NCI-H69 (cell line): ENCODE data around the gene VPS13D.

Experiments used
- DNase-seq: peaks from one replicate; lab custom pipeline; 2025; lab: John Stamatoyannopoulos, UW

The VPS13D gene

DNA sequence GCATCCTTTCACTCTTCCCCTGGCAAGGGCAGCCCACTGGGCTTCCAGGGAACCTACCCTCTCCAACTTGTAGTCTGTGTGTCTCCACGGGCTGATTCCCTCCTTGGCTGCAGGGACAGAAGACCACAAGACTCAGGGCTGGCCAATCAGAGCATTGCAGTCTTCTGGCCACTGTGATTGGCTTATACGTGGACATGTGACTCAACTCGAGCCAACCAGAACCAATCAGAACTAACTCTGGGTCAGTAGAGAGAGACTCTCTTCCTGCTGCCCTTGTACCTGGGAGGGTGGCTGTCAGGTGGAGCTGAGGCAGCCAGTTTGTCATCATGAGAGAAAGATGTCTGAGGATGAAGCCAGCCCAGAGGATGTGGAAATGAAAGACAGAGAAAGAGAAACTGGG is 324.1 kb downstream of the VPS13D start:
- no peak for DNase-seq

DNA sequence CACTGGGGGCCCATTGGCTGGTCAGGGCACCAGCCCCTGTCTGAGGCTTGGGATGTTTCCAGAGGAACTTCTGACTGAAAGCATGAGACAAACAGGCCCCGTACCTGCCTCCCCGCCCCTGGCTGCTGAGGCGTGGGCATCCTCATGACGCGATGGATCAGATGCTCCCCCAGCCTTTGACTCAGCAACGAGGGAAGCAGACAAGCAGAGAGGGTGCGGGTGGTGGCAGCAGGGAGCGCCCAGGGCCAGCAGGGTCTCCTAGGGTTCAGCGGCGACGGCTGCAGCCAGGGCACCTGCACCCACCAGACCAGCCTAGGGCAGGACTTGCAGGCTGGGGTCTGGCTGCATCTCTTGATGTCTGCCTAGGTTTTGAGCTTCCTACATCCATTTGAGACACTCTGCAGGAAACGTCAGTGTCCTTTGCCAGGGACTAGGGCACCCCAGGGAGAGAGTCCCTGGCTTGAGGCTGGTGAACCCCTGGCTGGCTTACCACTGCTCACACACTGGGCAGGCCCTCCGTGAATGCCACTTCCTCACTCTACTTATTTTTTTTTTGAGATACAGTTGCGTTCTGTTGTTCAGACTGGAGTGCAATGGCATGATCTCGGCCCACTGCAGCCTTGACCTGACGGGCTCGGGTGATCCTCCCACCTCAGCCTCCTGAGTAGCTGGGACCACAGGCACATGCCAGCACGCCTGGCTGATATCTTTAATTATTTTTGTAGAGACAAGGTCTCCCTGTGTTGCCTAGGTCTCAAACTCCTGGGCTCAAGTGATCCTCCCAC is 324.9 kb downstream of the VPS13D start:
- no peak for DNase-seq

DNA sequence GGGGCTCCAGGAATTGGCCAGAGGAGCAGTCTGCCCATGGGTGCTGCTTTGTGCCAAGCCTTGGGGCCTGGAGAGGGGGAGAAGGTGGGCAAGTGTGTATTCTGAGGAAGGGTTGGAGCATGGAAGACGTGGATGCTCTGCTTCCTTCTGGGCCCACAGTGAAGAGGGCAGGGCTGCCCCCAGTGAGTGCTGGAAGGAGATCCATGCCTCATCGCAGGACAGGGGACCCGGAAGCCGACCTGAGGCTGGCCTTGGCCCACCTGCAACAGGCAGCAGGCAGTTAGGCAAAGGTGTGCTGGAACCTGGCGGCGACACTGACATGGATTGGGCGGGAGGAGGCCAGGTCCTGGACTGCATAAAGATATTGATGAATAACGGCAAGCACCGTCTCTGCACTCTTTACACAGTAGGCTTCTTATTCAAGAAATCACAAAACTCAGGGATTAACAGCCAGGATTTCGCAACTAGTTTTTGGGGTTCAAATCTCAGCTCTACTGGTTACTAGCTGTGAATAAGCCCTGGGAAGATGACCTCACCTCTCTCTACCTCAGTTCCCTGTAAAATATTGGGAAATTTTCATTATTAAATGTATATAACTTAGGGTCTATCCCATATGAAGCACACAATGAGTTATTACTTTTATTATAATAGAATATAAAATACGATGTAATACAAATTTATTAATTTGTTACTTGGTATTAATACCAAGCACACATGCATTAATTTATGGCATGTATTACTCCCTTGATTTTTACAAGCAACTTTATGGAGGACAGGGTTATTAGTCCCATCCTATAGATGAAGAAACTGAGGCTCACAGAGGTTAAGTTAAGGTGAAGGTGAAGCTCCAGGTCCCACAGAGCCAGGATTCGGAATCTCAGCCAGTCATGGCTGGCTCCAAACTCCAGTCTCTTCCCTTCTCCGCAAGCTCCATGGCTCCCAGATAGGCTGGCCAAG is 325.9 kb downstream of the VPS13D start:
- DNase-seq = no peak

DNA sequence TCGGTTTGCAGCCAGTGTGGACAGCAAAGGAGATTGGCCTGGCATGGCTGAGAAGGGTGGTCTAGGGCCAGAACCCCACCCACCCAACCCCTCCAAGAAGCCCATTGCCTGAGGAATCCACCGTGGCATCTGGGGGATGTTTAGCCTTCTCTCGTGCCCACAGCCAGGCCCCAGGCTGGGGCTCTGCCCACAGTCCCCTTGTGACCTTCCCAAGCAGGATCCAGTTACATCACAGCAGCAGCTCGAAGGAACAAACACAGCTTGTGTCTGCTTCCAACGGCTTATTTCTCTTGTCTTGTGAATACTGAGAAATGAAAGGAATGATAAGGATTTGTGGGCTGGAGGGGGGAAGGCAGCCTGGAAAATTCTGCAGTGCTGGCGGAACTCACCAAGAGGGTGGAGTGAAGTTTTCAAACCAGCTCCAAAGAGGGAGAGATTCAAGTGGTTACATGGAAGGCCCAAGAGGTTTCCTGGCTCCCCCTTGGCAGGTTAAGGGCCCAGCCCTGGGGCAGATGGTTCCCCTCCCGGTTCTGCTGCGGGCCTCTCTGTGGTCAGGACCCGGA is 326.6 kb downstream of the VPS13D start:
- peak; percentile 66 for DNase-seq

DNA sequence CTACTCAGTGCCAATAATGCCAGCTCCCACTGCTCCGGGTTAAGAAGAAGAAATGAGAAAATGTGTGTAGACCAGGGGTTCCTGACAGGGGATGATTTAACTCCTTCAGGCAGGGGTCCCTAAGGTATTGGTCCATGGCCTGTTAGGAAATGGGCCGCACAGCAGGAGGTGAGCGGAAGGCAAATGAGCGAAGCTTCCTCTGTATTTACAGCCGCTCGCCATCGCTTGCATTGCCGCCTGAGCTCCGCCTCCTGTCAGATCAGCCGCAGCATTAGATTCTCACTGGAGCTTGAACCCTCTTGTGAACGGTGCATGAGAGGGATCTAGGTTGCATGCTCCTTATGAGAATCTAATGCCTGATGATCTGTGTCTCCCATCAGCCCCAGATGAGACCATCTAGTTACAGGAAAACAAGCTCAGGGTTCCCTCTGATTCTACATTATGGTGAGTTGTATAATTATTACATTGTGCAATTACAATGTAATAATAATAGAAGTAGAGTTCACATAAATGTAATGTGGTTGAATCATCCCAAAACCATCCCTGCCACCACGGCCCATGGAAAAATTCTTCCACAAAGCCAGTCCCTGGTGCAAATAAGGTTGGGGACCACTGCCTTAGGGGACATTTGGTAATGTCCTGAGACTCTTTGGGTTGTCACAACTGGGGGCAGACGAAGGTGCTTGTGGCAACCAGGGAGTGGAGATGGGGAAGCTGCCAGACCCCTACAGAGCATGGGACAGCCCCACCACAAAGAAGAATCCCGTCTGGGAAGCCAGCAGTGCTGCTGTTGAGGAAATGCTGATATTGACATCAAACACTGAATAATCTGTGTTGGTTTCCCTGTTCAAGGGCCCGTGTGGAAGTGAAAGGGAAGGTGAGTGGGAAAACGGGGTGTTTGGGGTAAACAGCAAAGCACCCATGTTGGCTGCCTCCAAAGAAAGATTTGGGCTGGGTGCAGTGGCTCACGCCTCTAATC is 327.4 kb downstream of the VPS13D start:
- DNase-seq = no peak

DNA sequence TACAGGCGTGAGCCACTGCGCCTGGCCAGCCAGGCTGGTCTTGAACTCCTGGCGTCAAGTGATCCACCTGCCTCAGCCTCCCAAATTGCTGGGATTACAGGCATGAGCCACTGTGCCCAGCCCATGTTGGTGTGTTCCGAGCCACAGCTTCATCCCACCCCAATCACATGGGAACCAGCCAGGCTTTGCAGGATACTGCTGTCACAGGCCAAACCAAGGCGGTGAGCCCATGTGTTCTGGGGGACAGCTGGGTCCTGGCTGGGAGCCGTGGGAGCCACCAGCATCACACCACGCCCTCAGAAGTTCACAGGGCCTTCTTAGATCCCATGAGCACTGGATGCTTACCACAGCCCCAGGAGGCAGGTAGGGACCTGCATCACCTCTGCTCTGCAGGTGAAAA is 331.3 kb downstream of the VPS13D start:
- no peak for DNase-seq
